ENCODE measurements around the gene PGAP6. TPM values are rescaled to one million over a fixed set of nuclear protein-coding genes. Genes with fewer than 3 reads are reported as not detected.
"Not testable (repeated sequence)": the region's sequence is repeated elsewhere in the genome, so short reads cannot be mapped to it uniquely, and the experiment has no call there.

Gene PGAP6
- total RNA-seq, 3 donors from 2014 or later: 77.3 to 134 (median 95.7) TPM

- no peak overlapping the region for H3K4me3 ChIP-seq
- peaks cover 12% of the 10 kb centered on the region for H3K4me1 ChIP-seq (ENCODE audit: low read depth)
- intact Hi-C loops (cut with DNase I, micrococcal nuclease): no loop called here
- ATAC-seq (peak; percentile 4), DNase-seq (no peak)
- no peaks in the 10 kb centered on the region for H3K36me3 ChIP-seq (ENCODE audit: low read depth)
- TF ChIP-seq CTCF (IDR thresholded peaks at IDR 0.05): no peak
- H3K9me3 ChIP-seq: no peaks in the 10 kb centered on the region
Observed at GRCh38 chr16:337975-338575, 43.7 kb downstream of the PGAP6 start.

GRCh38 chr16:337437-337836 is 44.3 kb downstream of the PGAP6 start:
- intact Hi-C loops (cut with DNase I, micrococcal nuclease): no loop called here
- DNase-seq: no peak
- H3K9me3 ChIP-seq: no peaks in the 10 kb centered on the region
- peaks cover 12% of the 10 kb centered on the region for H3K4me1 ChIP-seq (ENCODE audit: low read depth)
- no peak overlapping the region for H3K4me3 ChIP-seq
- TF ChIP-seq CTCF (IDR thresholded peaks at IDR 0.05): no peak
- ATAC-seq: peak; percentile 22
- no peaks in the 10 kb centered on the region for H3K36me3 ChIP-seq (ENCODE audit: low read depth)

GRCh38 chr16:336269-336668 is 45.5 kb downstream of the PGAP6 start:
- no peak for ATAC-seq
- no peak for DNase-seq
- no peak for TF ChIP-seq CTCF (IDR thresholded peaks at IDR 0.05)
- intact Hi-C loops (cut with DNase I, micrococcal nuclease): no loop called here
- H3K4me3 ChIP-seq: no peak overlapping the region
- H3K9me3 ChIP-seq: no peaks in the 10 kb centered on the region
- no peaks in the 10 kb centered on the region for H3K36me3 ChIP-seq (ENCODE audit: low read depth)
- peaks cover 15% of the 10 kb centered on the region for H3K4me1 ChIP-seq (ENCODE audit: low read depth)

- DNase-seq; H3K4me3 ChIP-seq; H3K9me3 ChIP-seq; ATAC-seq; intact Hi-C loops (cut with DNase I, micrococcal nuclease); H3K36me3 ChIP-seq (ENCODE audit: low read depth): not testable (repeated sequence)
- H3K4me1 ChIP-seq (ENCODE audit: low read depth): peaks cover 18% of the 10 kb centered on the region
Observed at GRCh38 chr16:334861-335632, 46.7 kb downstream of the PGAP6 start.

- H3K36me3 ChIP-seq (ENCODE audit: low read depth); DNase-seq; H3K4me3 ChIP-seq; ATAC-seq; intact Hi-C loops (cut with DNase I, micrococcal nuclease); H3K9me3 ChIP-seq: not testable (repeated sequence)
- peaks cover 11% of the 10 kb centered on the region for H3K4me1 ChIP-seq (ENCODE audit: low read depth)
Observed at GRCh38 chr16:334164-334832, 47.5 kb downstream of the PGAP6 start.

- H3K4me1 ChIP-seq (ENCODE audit: low read depth): peaks cover 17% of the 10 kb centered on the region
- intact Hi-C loops (cut with DNase I, micrococcal nuclease): no loop called here
- H3K9me3 ChIP-seq: no peaks in the 10 kb centered on the region
- H3K4me3 ChIP-seq: no peak overlapping the region
- ATAC-seq (no peak), DNase-seq (no peak)
- H3K36me3 ChIP-seq (ENCODE audit: low read depth): no peaks in the 10 kb centered on the region
- TF ChIP-seq CTCF (IDR thresholded peaks at IDR 0.05): no peak
Observed at GRCh38 chr16:333406-334094, 48.2 kb downstream of the PGAP6 start.

GRCh38 chr16:331181-331814 is 50.5 kb downstream of the PGAP6 start:
- peaks cover 37% of the 10 kb centered on the region for H3K4me1 ChIP-seq (ENCODE audit: low read depth)
- ATAC-seq; intact Hi-C loops (cut with DNase I, micrococcal nuclease); H3K4me3 ChIP-seq; DNase-seq; H3K9me3 ChIP-seq; H3K36me3 ChIP-seq (ENCODE audit: low read depth): not testable (repeated sequence)
